H9 (cell line): Measurements from ENCODE around the gene IRF7. TPM values are rescaled to one million over a fixed set of nuclear protein-coding genes. Genes with fewer than 3 reads are reported as not detected.

Experiments used
- DNase-seq: peaks from one replicate; pipeline ENCODE4 v3.0.0-alpha.2; 2017
- H2AFZ ChIP-seq: one replicate; pipeline ENCODE4 v1.6.1; 2013; ENCODE audit warnings: mild to moderate bottlenecking, low read length, control low read depth, moderate library complexity
- H2AK5ac ChIP-seq: 2 replicates; pipeline ENCODE4 v1.6.1; 2013; ENCODE audit warnings: low read length, control low read depth, mixed read lengths; ENCODE audit not compliant: insufficient read length
- H2BK120ac ChIP-seq: one replicate; pipeline ENCODE4 v1.6.1; 2013; ENCODE audit warnings: low read depth, mild to moderate bottlenecking, low read length, control low read depth, inconsistent platforms; ENCODE audit not compliant: poor library complexity, severe bottlenecking
- H2BK12ac ChIP-seq: 2 replicates; pipeline ENCODE4 v1.6.1; 2013; ENCODE audit warnings: low read length, control low read depth, mixed read lengths, low read depth; ENCODE audit not compliant: insufficient read length
- H2BK15ac ChIP-seq: 2 replicates; pipeline ENCODE4 v1.6.1; 2013; ENCODE audit warnings: low read depth, low read length, control low read depth
- H2BK20ac ChIP-seq: one replicate; pipeline ENCODE4 v1.6.1; 2013; ENCODE audit warnings: low read depth, mild to moderate bottlenecking, low read length, control low read depth, inconsistent platforms; ENCODE audit not compliant: poor library complexity, severe bottlenecking
- H2BK5ac ChIP-seq: 2 replicates; pipeline ENCODE4 v1.6.1; 2013; ENCODE audit warnings: low read length, control low read depth, mixed read lengths; ENCODE audit not compliant: insufficient read length
- H3K14ac ChIP-seq: 2 replicates; pipeline ENCODE4 v1.6.1; 2013; ENCODE audit warnings: low read length, control low read depth; ENCODE audit not compliant: insufficient read depth
- H3K18ac ChIP-seq: 2 replicates; pipeline ENCODE4 v1.6.1; 2013; ENCODE audit warnings: low read depth, mild to moderate bottlenecking, mixed read lengths, low read length, control low read depth; ENCODE audit not compliant: insufficient read length
- H3K23ac ChIP-seq: 2 replicates; pipeline ENCODE4 v1.6.1; 2013; ENCODE audit warnings: low read length, control low read depth, mixed read lengths, low read depth; ENCODE audit not compliant: insufficient read length
- H3K23me2 ChIP-seq: 2 replicates; pipeline ENCODE4 v1.6.1; 2013; ENCODE audit warnings: low read depth, mild to moderate bottlenecking, mixed read lengths, low read length, control low read depth; ENCODE audit not compliant: insufficient read length, poor library complexity, severe bottlenecking
- H3K27ac ChIP-seq: 2 replicates; pipeline ENCODE4 v1.5.1; 2013; ENCODE audit warnings: low read length, control low read depth, mixed read lengths, low read depth; ENCODE audit not compliant: insufficient read length
- H3K27me3 ChIP-seq: 2 replicates; pipeline ENCODE4 v1.6.1; 2013; ENCODE audit warnings: low read length, control low read depth, inconsistent platforms; ENCODE audit not compliant: insufficient read depth
- H3K4ac ChIP-seq: 2 replicates; pipeline ENCODE4 v1.6.1; 2013; ENCODE audit warnings: low read depth, mild to moderate bottlenecking, control low read depth, inconsistent platforms, low read length, moderate library complexity
- H3K4me1 ChIP-seq: 2 replicates; pipeline ENCODE4 v1.6.1; 2013; ENCODE audit warnings: low read length, control low read depth, inconsistent platforms; ENCODE audit not compliant: insufficient read depth
- H3K4me2 ChIP-seq: 2 replicates; pipeline ENCODE4 v1.6.1; 2013; ENCODE audit warnings: low read length, control low read depth, mixed read lengths; ENCODE audit not compliant: insufficient read length, insufficient read depth
- H3K56ac ChIP-seq: 2 replicates; pipeline ENCODE4 v1.6.1; 2013; ENCODE audit warnings: low read depth, mild to moderate bottlenecking, mixed read lengths, low read length, control low read depth; ENCODE audit not compliant: insufficient read length
- H3K79me1 ChIP-seq: 2 replicates; pipeline ENCODE4 v1.6.1; 2013; ENCODE audit warnings: low read depth, mild to moderate bottlenecking, moderate library complexity, low read length, control low read depth, inconsistent platforms; ENCODE audit not compliant: insufficient read depth, poor library complexity, severe bottlenecking
- H3K79me2 ChIP-seq: 2 replicates; pipeline ENCODE4 v1.6.1; 2013; ENCODE audit warnings: low read length, control low read depth, inconsistent platforms; ENCODE audit not compliant: insufficient read depth
- H3K9ac ChIP-seq: 2 replicates; pipeline ENCODE4 v1.6.1; 2013; ENCODE audit warnings: low read length, control low read depth, mixed read lengths; ENCODE audit not compliant: insufficient read length; ENCODE audit errors: extremely low read depth
- H3K9me3 ChIP-seq: one replicate; pipeline ENCODE4 v1.6.1; 2013; ENCODE audit warnings: low read depth, low read length, inconsistent platforms; ENCODE audit not compliant: control insufficient read depth
- H3T11ph ChIP-seq: one replicate; pipeline ENCODE4 v1.6.1; 2013; ENCODE audit warnings: mild to moderate bottlenecking, low read length, control low read depth, inconsistent platforms
- H4K20me1 ChIP-seq: one replicate; pipeline ENCODE4 v1.6.1; 2013; ENCODE audit not compliant: control insufficient read depth, insufficient read length, insufficient read depth
- H4K5ac ChIP-seq: 2 replicates; pipeline ENCODE4 v1.6.1; 2013; ENCODE audit warnings: low read depth, mild to moderate bottlenecking, mixed read lengths, low read length, control low read depth; ENCODE audit not compliant: insufficient read length
- H4K8ac ChIP-seq: replicated peaks from 2 replicates; pipeline ENCODE4 v1.6.1; 2013; ENCODE audit warnings: low read length, control low read depth, mixed read lengths, low read depth; ENCODE audit not compliant: insufficient read length
- H4K91ac ChIP-seq: 2 replicates; pipeline ENCODE4 v1.6.1; 2013; ENCODE audit warnings: low read depth, mild to moderate bottlenecking, moderate library complexity, mixed read lengths, low read length, control low read depth; ENCODE audit not compliant: insufficient read length
- H3K27ac Mint-ChIP-seq, 3 experiments: 2 replicates in 2 of 3; 3 replicates in 1 of 3; pipeline ENCODE4 v1.8.0; 2020 to 2021; ENCODE audit warnings: mixed read lengths in 3 of 3, mild to moderate bottlenecking in 1 of 3, moderate library complexity in 1 of 3
- H3K27me3 Mint-ChIP-seq: 2 replicates; pipeline ENCODE4 v1.8.0; 2021; ENCODE audit warnings: low read depth, mild to moderate bottlenecking, moderate library complexity, mixed read lengths
- H3K36me3 Mint-ChIP-seq, 3 experiments: 2 replicates in 2 of 3; 3 replicates in 1 of 3; pipeline ENCODE4 v1.8.0; 2020 to 2021; ENCODE audit warnings: low read depth in 3 of 3, mixed read lengths in 3 of 3; ENCODE audit not compliant: insufficient read depth in 1 of 3
- H3K4me1 Mint-ChIP-seq, 2 experiments: 2 replicates each; pipeline ENCODE4 v1.8.0; 2020; ENCODE audit warnings: mixed read lengths in 2 of 2
- H3K4me3 Mint-ChIP-seq, 2 experiments: 2 replicates in 1 of 2; 3 replicates in 1 of 2; pipeline ENCODE4 v1.8.0; 2020 to 2021; ENCODE audit warnings: mild to moderate bottlenecking in 2 of 2, mixed read lengths in 2 of 2, moderate library complexity in 1 of 2
- H3K9me3 Mint-ChIP-seq, 2 experiments: 2 replicates in 1 of 2; 3 replicates in 1 of 2; pipeline ENCODE4 v1.8.0; 2020; ENCODE audit warnings: mild to moderate bottlenecking in 2 of 2, mixed read lengths in 2 of 2, moderate library complexity in 1 of 2
- WGBS: extraction: QIAGEN DNeasy Blood & Tissue Kit; methylation state at CpG from one replicate; pipeline ENCODE4 v1.1.7; 2013; ENCODE audit warnings: missing lambda C conversion rate, low lambda C conversion rate, mixed read lengths; ENCODE audit not compliant: insufficient read length; ENCODE audit errors: extremely low coverage; 5-methylcytosine and 5-hydroxymethylcytosine counted together
- total RNA-seq: library from RNA; stranded (reverse); gene quantifications from 2 replicates; pipeline ENCODE4 v1.2.1, GENCODE V29; 2021
- TF ChIP-seq, protein P1 (sequence below): fragments of 200-600 bp; sonication (generic); conservative IDR thresholded peaks from 3 replicates; pipeline ENCODE4 v1.8.0; 2021; ENCODE audit warnings: antibody characterized with exemption, mild to moderate bottlenecking

IRF7 gene
- total RNA-seq, 1 experiment from 2014 or later = 9.8 TPM

DNA sequence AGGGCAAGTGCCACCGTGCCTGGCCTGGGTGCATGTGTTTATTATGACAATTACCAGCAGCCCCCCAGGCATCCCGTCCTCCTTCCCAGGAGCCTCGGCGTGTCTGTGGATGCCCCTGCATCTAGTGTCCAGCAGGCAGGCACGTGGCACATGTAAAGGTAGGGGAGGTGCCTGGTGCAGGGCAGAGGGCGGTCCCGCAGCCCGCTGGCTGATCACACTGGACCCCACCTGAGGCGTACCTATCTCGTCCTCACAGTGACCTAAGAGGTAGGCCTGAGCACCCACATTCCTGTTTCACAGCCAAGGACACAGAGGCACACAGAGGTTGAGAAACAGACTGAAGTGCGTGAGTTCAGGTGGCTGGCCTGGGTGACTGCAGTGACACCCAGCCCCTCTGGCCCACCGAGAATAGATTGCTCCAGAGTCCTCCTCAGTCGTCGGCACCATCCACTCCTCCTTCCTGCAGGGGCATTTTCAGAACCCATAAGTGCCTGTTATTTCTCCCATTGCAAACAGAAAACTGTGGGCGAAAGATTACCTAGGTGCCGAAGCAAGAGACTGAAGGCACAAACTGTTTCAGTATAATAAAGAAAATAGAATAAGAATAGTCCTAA is 42.5 kb downstream of the IRF7 start:
- no peak overlapping the region for H2BK15ac ChIP-seq
- no CpG with 5 or more reads among the region's 16 CpGs for WGBS

More for the DNA sequence above, 42.5 kb downstream of the IRF7 start:
- H3K14ac ChIP-seq = no peak overlapping the region
- H2AK5ac ChIP-seq = no peak overlapping the region
- H3K9me3 Mint-ChIP-seq = 0 out of 5 replicates have a peak, but pooled peaks cover 0 to 2% of the 10 kb centered on the region in 2 experiments
- no peaks in the 10 kb centered on the region for H3K4me1 ChIP-seq
- no peak for DNase-seq
- peaks cover 16% of the 10 kb centered on the region for H3K23me2 ChIP-seq
- peaks cover 0 to 9% (median 0%) of the 10 kb centered on the region in 3 experiments; a peak in 4 of 7 replicates for H3K36me3 Mint-ChIP-seq
- no peak overlapping the region for H2BK5ac ChIP-seq
- H3K27me3 ChIP-seq = no peaks in the 10 kb centered on the region; the same call in 1 of the 2 replicates
- peaks cover 15% of the 10 kb centered on the region for H3K27me3 Mint-ChIP-seq
- H2AFZ ChIP-seq = no peak overlapping the region
- H3K4ac ChIP-seq = no peak overlapping the region
- H2BK12ac ChIP-seq = no peak overlapping the region
- no peak overlapping the region for H2BK20ac ChIP-seq
- H3K4me1 Mint-ChIP-seq = peaks cover 33 to 39% of the 10 kb centered on the region in 2 experiments
- H3K9ac ChIP-seq = no peak overlapping the region
- no peak overlapping the region for H3K56ac ChIP-seq
- H3K23ac ChIP-seq = no peak overlapping the region
- no peak overlapping the region for H3K18ac ChIP-seq
- H3K27ac Mint-ChIP-seq = no peak overlapping the region
- H3K4me2 ChIP-seq = no peak overlapping the region
- peaks cover 9% of the 10 kb centered on the region for H3K79me1 ChIP-seq
- TF ChIP-seq, protein P1, sequence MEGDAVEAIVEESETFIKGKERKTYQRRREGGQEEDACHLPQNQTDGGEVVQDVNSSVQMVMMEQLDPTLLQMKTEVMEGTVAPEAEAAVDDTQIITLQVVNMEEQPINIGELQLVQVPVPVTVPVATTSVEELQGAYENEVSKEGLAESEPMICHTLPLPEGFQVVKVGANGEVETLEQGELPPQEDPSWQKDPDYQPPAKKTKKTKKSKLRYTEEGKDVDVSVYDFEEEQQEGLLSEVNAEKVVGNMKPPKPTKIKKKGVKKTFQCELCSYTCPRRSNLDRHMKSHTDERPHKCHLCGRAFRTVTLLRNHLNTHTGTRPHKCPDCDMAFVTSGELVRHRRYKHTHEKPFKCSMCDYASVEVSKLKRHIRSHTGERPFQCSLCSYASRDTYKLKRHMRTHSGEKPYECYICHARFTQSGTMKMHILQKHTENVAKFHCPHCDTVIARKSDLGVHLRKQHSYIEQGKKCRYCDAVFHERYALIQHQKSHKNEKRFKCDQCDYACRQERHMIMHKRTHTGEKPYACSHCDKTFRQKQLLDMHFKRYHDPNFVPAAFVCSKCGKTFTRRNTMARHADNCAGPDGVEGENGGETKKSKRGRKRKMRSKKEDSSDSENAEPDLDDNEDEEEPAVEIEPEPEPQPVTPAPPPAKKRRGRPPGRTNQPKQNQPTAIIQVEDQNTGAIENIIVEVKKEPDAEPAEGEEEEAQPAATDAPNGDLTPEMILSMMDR = no peak
- no peak overlapping the region for H4K5ac ChIP-seq
- no peak overlapping the region for H2BK120ac ChIP-seq
- H3K4me3 Mint-ChIP-seq = no peak overlapping the region; a peak in 1 of 5 replicates
- H3K27ac ChIP-seq = no peak overlapping the region
- peaks cover 15% of the 10 kb centered on the region; the same call in 1 of the 2 replicates for H3K79me2 ChIP-seq
- no peaks in the 10 kb centered on the region for H3K9me3 ChIP-seq
- no peak overlapping the region for H3T11ph ChIP-seq
- H4K8ac ChIP-seq = no peak overlapping the region
- H4K91ac ChIP-seq = no peak overlapping the region
- H4K20me1 ChIP-seq = no peaks in the 10 kb centered on the region
